ENCODE data around the gene TAF1. TPM values are rescaled to one million over a fixed set of nuclear protein-coding genes. Genes with fewer than 3 reads are reported as not detected.
"Not testable (repeated sequence)": the region's sequence is repeated elsewhere in the genome, so short reads cannot be mapped to it uniquely, and the experiment has no call there.

Gene TAF1
- total RNA-seq, 1 donor from 2014 or later = 16.0 TPM

DNA sequence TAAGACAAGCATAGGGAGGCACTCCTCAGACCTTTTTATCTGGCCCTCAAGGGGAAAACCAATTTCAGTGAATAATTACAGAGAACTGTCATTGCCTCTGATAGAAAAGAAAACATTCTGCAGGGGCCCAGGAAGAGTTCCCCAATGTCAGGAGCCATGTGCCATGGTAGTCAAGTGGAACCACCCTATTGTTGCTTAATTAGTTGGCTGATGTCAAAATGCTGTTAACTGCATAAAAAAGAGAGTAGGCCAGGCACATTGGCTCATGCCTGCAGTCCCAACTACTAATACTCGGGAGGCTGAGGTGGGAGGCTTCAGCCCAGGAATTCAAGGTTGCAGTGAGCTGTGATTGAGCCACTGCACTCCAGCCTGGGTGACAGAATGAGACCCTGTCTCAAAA, 138.2 kb downstream of the TAF1 start:
- no peak for DNase-seq (ENCODE audit: low read depth)

DNA sequence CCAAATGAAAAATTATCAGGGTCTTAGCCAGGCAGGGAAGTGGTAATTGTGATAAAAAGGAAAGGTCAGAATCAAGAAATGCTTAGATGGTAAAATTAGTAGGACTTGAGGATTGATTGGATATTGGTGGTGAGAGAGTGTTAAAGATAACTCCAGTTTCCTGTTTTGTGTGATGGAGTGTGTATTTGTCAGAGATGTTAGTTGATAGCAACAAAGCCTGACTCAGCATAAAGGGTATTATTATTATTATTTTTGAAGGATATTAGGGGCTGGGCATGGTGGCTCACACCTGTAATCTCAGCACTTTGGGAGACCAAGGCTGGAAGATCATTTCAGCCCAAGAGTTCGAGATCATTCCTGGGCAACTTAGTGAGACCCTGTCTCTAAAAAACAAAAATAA, 143.1 kb downstream of the TAF1 start:
- DNase-seq (ENCODE audit: low read depth) = no peak

DNA sequence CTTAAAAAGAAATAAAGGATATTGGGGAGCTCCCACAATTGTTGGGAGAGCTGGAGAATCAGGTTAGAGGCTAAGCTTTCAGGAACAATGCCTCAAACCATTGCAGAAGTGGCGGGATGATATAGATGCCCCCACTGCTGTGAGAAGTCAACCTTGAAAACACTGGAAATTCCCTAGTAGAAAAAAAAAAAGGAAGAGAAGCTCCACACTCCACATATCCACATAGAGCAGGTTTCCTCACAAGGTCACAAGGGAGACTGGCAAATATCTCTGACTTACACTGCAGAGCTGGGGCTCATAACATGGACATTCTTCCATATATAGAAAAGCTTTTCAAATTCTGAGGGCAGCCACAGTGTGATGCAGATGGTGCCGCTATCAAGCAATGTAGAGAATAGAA, 144.0 kb downstream of the TAF1 start:
- no peak for DNase-seq (ENCODE audit: low read depth)

DNA sequence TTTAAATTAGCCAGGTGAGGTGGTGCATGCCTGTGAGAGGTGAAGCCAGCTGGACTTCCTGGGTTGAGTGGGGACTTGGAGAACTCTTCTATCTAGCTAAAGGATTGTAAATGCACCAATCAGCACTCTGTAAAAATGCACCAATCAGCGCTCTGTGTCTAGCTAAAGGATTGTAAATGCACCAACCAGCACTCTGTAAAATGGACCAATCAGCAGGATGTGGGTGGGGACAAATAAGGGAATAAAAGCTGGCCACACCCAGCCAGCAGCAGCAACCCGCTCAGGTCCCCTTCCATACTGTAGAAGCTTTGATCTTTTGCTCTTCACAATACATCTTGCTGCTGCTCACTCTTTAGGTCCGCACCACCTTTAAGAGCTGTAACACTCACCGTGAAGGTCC, 147.6 kb downstream of the TAF1 start:
- DNase-seq (ENCODE audit: low read depth) = not testable (repeated sequence)

DNA sequence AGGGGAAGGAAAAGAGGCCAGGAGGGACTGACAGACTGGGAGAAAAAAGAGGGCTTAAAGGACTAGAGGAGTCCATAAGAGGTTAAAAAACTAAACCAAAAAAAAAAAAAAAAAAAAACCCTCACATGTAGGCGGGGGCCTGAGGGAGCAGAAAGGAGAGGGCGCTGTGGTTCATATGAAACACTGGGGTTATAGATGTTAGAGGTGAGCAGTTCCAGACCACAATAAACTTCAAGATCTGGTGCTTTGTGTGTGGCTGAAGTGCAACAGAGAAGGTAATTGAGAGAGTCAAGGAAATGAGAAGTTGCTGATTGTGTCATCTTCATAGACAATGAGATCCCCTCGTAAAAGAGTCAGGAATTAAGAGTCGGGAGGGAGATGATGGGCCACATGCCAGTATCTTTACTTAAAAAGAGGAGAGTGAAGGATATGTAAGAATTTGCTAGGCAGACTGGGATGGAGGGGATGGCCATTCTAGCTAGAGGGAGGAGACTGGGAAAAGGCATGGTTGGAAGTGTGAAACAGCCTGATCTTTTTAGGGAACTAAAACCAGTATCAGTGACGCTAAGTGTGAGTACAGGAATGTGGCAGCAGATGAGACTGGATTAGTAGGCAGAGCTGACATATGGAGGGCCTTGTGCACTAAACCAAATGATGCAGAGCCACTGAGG, 148.3 kb downstream of the TAF1 start:
- DNase-seq (ENCODE audit: low read depth) = peak; percentile 14

DNA sequence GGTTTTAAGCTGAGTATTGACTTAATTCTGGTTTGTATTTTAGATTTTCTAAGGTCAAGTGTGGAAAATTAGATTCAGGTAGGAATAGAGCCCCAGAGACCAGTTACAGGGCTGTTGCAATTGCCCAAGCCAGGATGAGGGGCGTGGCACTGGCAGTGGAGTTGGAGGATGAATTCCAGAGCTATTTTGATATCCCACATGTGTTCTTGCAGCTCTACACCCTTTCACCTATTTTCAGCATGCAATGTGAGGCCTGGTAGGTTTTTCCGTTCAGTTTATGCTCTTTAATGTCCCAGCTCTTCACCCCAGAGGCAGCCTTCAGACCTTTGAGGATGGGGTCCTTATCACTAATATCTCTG, 148.9 kb downstream of the TAF1 start:
- DNase-seq (ENCODE audit: low read depth) = peak; percentile 67

Other genes starting within 250 kb of the TAF1 start
- gene MED12, start 247.8 kb upstream of the TAF1 start, total RNA-seq = 15.6 and 21.3 TPM in 2 replicates
- gene NLGN3, start 221.5 kb upstream of the TAF1 start, total RNA-seq = 0.16 and 0.24 TPM in 2 replicates
- gene GJB1, start 143.1 kb upstream of the TAF1 start, total RNA-seq = not detected in 2 replicates
- gene ZMYM3, start 112.2 kb upstream of the TAF1 start, total RNA-seq = 21.4 and 22.7 TPM in 2 replicates
- gene NONO, start 82.7 kb upstream of the TAF1 start, total RNA-seq = 373 and 376 TPM in 2 replicates
- gene ITGB1BP2, start 64.6 kb upstream of the TAF1 start, total RNA-seq = 109 and 135 TPM in 2 replicates
- 105 and 154 TPM in 2 replicates for gene OGT, start 166.7 kb downstream of the TAF1 start, total RNA-seq
- gene GCNA, start 212.1 kb downstream of the TAF1 start, total RNA-seq = 1.5 and 3.1 TPM in 2 replicates